SK-N-SH (cell line): Measurements from ENCODE around the gene ADAD1. TPM values are rescaled to one million over a fixed set of nuclear protein-coding genes. Genes with fewer than 3 reads are reported as not detected.

ENCODE experiments used
- CTCF ChIA-PET: fragments of 300-600, 350-600 bp; formaldehyde crosslinking; extraction: SDS; loops from one replicate; lab custom pipeline; 2021; lab: Yijun Ruan, JAX
- POLR2A ChIA-PET: fragments of 350-600 bp; sonication (Branson Sonifier 250); formaldehyde crosslinking; extraction: SDS; loops from one replicate; lab custom pipeline; 2020; ENCODE audit warnings: antibody characterized with exemption, inconsistent platforms; lab: Yijun Ruan, JAX
- DNase-seq: peaks from one replicate; pipeline ENCODE4 v3.0.0; 2012
- H2AFZ ChIP-seq: fragments of 200-600 bp; sonication (generic); 2 replicates; pipeline ENCODE4 v1.8.1; 2016; ENCODE audit warnings: antibody characterized with exemption, mild to moderate bottlenecking, low read depth
- H3F3A ChIP-seq: fragments of 200-600 bp; sonication (generic); replicated peaks from 2 replicates; pipeline ENCODE3; 2016; ENCODE audit warnings: antibody characterized with exemption, mild to moderate bottlenecking; ENCODE audit not compliant: insufficient read depth
- H3K27ac ChIP-seq, 2 experiments: fragments of 200-500 bp in 1 of 2; fragments of 200-600 bp in 1 of 2; sonication (Bioruptor generic) in 1 of 2; sonication (generic), shearing (Covaris generic) in 1 of 2; 2 replicates each; pipeline versions ENCODE4 v1.5.1 to v1.6.1; 2014 to 2016; ENCODE audit warnings: low read depth in 2 of 2, inconsistent platforms in 1 of 2, low read length in 1 of 2, mild to moderate bottlenecking in 1 of 2, mixed read lengths in 1 of 2
- H3K27me3 ChIP-seq: fragments of 200-600 bp; sonication (generic), shearing (Covaris generic); 2 replicates; pipeline ENCODE4 v1.6.1; 2016; ENCODE audit warnings: mixed run types; ENCODE audit not compliant: insufficient read depth
- H3K36me3 ChIP-seq, 2 experiments: fragments of 200-500 bp in 1 of 2; fragments of 200-600 bp in 1 of 2; sonication (Bioruptor generic) in 1 of 2; sonication (generic) in 1 of 2; replicated peaks in 1 of 2; 2 replicates each; pipeline versions ENCODE3 to v1.5.1; 2014 to 2016; ENCODE audit warnings: low read length in 1 of 2, mild to moderate bottlenecking in 1 of 2; ENCODE audit not compliant: insufficient read depth in 2 of 2, control insufficient read depth in 1 of 2
- H3K4me1 ChIP-seq, 2 experiments: fragments of 200-500 bp in 1 of 2; fragments of 200-600 bp in 1 of 2; sonication (Bioruptor generic) in 1 of 2; sonication (generic), shearing (Covaris generic) in 1 of 2; 2 replicates each; pipeline versions ENCODE4 v1.5.1 to v1.6.1; 2014 to 2016; ENCODE audit warnings: low read depth in 1 of 2, low read length in 1 of 2, mixed run types in 1 of 2; ENCODE audit not compliant: insufficient read depth in 2 of 2, control insufficient read depth in 1 of 2
- H3K4me2 ChIP-seq: fragments of 200-600 bp; sonication (generic), shearing (Covaris generic); 2 replicates; pipeline ENCODE4 v1.6.1; 2017; ENCODE audit warnings: mixed run types
- H3K4me3 ChIP-seq, 2 experiments: fragments of 200-500 bp in 1 of 2; fragments of 200-600 bp in 1 of 2; sonication (Bioruptor generic) in 1 of 2; sonication (generic), shearing (Covaris generic) in 1 of 2; 2 replicates each; pipeline versions ENCODE4 v1.5.1 to v1.8.1; 2014 to 2016; ENCODE audit warnings: low read depth in 2 of 2, inconsistent platforms in 1 of 2, low read length in 1 of 2, mild to moderate bottlenecking in 1 of 2, mixed read lengths in 1 of 2, moderate library complexity in 1 of 2
- H3K79me2 ChIP-seq: fragments of 200-600 bp; sonication (generic); 2 replicates; pipeline ENCODE4 v1.8.1; 2017; ENCODE audit warnings: mild to moderate bottlenecking; ENCODE audit not compliant: insufficient read depth
- H3K9ac ChIP-seq: fragments of 200-600 bp; sonication (generic); 2 replicates; pipeline ENCODE4 v1.6.1; 2017; ENCODE audit warnings: mixed run types
- H3K9me2 ChIP-seq: fragments of 200-600 bp; sonication (generic); 2 replicates; pipeline ENCODE4 v1.6.1; 2017; ENCODE audit warnings: mixed run types
- H3K9me3 ChIP-seq: fragments of 200-600 bp; sonication (generic); 2 replicates; pipeline ENCODE4 v1.6.1; 2017; ENCODE audit warnings: mixed run types, mild to moderate bottlenecking, moderate library complexity
- H4K20me1 ChIP-seq: fragments of 200-600 bp; sonication (generic); 2 replicates; pipeline ENCODE4 v1.6.1; 2017; ENCODE audit warnings: mild to moderate bottlenecking, mixed run types; ENCODE audit not compliant: insufficient read depth
- GABPA ChIP-seq: IDR thresholded peaks from 2 replicates; pipeline ENCODE4 v1.4.0; 2012; ENCODE audit warnings: low read depth, mild to moderate bottlenecking
- NRF1 ChIP-seq: IDR thresholded peaks from 2 replicates; pipeline ENCODE4 v1.6.1; 2012; ENCODE audit warnings: low read depth, mild to moderate bottlenecking, low read length
- POLR2AphosphoS5 ChIP-seq: IDR thresholded peaks from 2 replicates; pipeline ENCODE4 v1.6.1; 2012; ENCODE audit warnings: low read depth, low read length
- SIN3A ChIP-seq: IDR thresholded peaks from 2 replicates; pipeline ENCODE4 v1.6.1; 2012; ENCODE audit warnings: low read depth, mild to moderate bottlenecking, low read length, moderate library complexity, borderline replicate concordance
- TCF12 ChIP-seq: IDR thresholded peaks from 2 replicates; pipeline ENCODE4 v1.4.0; 2012
- TEAD4 ChIP-seq: IDR thresholded peaks from 2 replicates; pipeline ENCODE4 v1.4.0; 2012; ENCODE audit warnings: mild to moderate bottlenecking, borderline replicate concordance; ENCODE audit not compliant: insufficient read depth
- WGBS: methylation state at CpG from one replicate; pipeline ENCODE4 v1.1.6; 2017; ENCODE audit warnings: low lambda C conversion rate; 5-methylcytosine and 5-hydroxymethylcytosine counted together
- polyA plus RNA-seq, 3 experiments: library from polyadenylated mRNA; depleted of rRNA; stranded (reverse); fragments of >200 nt; gene quantifications; 2 replicates each; pipeline ENCODE4 v1.2.3, GENCODE V29; 2012
- TF ChIP-seq, protein P1 (sequence below): IDR thresholded peaks from 2 replicates; pipeline ENCODE4 v1.6.1; 2012; ENCODE audit warnings: mild to moderate bottlenecking, low read depth, low read length, moderate library complexity
- TF ChIP-seq, protein P2 (sequence below): IDR thresholded peaks from 2 replicates; pipeline ENCODE4 v1.4.0; 2012; ENCODE audit warnings: low read depth, borderline replicate concordance

ADAD1 gene
- polyA plus RNA-seq, 1 of the 3 experiments (the other 2 are of a cell fraction) = not detected

DNA sequence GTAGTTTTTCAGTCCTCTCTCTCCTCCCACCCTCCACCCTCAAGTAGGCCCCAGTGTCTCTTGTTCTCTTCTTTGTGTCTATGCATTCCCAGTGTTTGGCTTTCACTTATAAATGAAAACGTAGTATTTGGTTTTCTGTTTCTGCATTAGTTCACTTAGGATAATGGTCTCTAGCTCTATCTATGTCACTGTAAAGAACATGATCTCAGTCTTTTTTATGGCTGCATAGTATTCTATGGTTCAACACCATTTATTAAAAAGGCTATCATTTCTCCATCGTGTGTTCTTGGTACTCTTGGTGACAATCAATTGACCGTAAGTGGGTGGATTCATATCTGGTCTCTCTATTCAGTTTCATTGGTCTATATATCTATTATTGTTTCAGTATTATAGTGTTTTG is 96.4 kb downstream of the ADAD1 start:
- H3K9me3 ChIP-seq = no peaks in the 10 kb centered on the region
- no peaks in the 10 kb centered on the region for H3K4me1 ChIP-seq
- CTCF ChIA-PET = no interaction called here
- H3K4me2 ChIP-seq = no peak overlapping the region
- H3K79me2 ChIP-seq = no peaks in the 10 kb centered on the region
- DNase-seq = no peak
- no peak overlapping the region for H3K9ac ChIP-seq
- no peak for TF ChIP-seq SIN3A
- TF ChIP-seq POLR2AphosphoS5 = no peak
- no peak for TF ChIP-seq TCF12
- TF ChIP-seq, protein P1, sequence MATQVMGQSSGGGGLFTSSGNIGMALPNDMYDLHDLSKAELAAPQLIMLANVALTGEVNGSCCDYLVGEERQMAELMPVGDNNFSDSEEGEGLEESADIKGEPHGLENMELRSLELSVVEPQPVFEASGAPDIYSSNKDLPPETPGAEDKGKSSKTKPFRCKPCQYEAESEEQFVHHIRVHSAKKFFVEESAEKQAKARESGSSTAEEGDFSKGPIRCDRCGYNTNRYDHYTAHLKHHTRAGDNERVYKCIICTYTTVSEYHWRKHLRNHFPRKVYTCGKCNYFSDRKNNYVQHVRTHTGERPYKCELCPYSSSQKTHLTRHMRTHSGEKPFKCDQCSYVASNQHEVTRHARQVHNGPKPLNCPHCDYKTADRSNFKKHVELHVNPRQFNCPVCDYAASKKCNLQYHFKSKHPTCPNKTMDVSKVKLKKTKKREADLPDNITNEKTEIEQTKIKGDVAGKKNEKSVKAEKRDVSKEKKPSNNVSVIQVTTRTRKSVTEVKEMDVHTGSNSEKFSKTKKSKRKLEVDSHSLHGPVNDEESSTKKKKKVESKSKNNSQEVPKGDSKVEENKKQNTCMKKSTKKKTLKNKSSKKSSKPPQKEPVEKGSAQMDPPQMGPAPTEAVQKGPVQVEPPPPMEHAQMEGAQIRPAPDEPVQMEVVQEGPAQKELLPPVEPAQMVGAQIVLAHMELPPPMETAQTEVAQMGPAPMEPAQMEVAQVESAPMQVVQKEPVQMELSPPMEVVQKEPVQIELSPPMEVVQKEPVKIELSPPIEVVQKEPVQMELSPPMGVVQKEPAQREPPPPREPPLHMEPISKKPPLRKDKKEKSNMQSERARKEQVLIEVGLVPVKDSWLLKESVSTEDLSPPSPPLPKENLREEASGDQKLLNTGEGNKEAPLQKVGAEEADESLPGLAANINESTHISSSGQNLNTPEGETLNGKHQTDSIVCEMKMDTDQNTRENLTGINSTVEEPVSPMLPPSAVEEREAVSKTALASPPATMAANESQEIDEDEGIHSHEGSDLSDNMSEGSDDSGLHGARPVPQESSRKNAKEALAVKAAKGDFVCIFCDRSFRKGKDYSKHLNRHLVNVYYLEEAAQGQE = no peak
- no peak for TF ChIP-seq NRF1
- WGBS = 3% methylated on average over 3 of the region's 3 CpGs
- no peak overlapping the region for H2AFZ ChIP-seq
- no peaks in the 10 kb centered on the region for H3K9me2 ChIP-seq
- no peaks in the 10 kb centered on the region for H3K36me3 ChIP-seq
- H3K27me3 ChIP-seq = no peaks in the 10 kb centered on the region
- POLR2A ChIA-PET = no interaction called here
- H4K20me1 ChIP-seq = no peaks in the 10 kb centered on the region
- no peak overlapping the region for H3K4me3 ChIP-seq
- H3F3A ChIP-seq = no peaks in the 10 kb centered on the region
- H3K27ac ChIP-seq = no peak overlapping the region

DNA sequence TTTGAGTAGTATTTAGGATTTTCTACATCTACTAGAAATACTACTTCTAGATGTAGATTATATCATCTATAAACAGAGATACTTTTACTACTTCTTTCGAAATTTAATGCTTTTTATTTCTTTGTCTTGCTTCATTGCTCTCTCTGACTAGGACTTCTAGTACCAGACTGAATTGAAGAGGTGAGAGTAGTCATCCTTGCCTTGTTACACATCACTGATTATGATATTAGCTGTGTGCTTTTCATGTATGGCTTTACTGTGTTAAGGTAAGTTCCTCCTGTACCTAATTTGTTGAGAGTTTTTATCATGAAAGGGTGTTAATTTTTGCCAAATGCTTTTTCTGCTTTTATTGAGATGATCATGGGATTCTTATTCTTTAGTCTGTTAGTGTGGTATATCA is 97.3 kb downstream of the ADAD1 start:
- Histone ChIP-seq H3K9me3 (no peaks in the 10 kb centered on the region), H3K27ac (no peak overlapping the region), H3F3A (no peaks in the 10 kb centered on the region), H3K4me3 (no peak overlapping the region), H3K27me3 (no peaks in the 10 kb centered on the region), H3K9ac (no peak overlapping the region), H3K4me2 (no peak overlapping the region), H2AFZ (no peak overlapping the region), H4K20me1 (no peaks in the 10 kb centered on the region), H3K4me1 (no peaks in the 10 kb centered on the region), H3K79me2 (no peaks in the 10 kb centered on the region), H3K9me2 (no peaks in the 10 kb centered on the region), H3K36me3 (no peaks in the 10 kb centered on the region)
- DNase-seq = no peak
- POLR2A ChIA-PET = no interaction called here
- CTCF ChIA-PET = no interaction called here
- WGBS = 0% methylated on average over 1 of the region's 1 CpG
- TF ChIP-seq, protein P2, sequence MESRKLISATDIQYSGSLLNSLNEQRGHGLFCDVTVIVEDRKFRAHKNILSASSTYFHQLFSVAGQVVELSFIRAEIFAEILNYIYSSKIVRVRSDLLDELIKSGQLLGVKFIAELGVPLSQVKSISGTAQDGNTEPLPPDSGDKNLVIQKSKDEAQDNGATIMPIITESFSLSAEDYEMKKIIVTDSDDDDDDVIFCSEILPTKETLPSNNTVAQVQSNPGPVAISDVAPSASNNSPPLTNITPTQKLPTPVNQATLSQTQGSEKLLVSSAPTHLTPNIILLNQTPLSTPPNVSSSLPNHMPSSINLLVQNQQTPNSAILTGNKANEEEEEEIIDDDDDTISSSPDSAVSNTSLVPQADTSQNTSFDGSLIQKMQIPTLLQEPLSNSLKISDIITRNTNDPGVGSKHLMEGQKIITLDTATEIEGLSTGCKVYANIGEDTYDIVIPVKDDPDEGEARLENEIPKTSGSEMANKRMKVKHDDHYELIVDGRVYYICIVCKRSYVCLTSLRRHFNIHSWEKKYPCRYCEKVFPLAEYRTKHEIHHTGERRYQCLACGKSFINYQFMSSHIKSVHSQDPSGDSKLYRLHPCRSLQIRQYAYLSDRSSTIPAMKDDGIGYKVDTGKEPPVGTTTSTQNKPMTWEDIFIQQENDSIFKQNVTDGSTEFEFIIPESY = no peak
- no peak for TF ChIP-seq TEAD4
- TF ChIP-seq SIN3A = no peak
- no peak for TF ChIP-seq GABPA
- TF ChIP-seq, all 33 proteins: peak for 0
